ENCODE measurements around the gene SP140.

Gene SP140

DNA sequence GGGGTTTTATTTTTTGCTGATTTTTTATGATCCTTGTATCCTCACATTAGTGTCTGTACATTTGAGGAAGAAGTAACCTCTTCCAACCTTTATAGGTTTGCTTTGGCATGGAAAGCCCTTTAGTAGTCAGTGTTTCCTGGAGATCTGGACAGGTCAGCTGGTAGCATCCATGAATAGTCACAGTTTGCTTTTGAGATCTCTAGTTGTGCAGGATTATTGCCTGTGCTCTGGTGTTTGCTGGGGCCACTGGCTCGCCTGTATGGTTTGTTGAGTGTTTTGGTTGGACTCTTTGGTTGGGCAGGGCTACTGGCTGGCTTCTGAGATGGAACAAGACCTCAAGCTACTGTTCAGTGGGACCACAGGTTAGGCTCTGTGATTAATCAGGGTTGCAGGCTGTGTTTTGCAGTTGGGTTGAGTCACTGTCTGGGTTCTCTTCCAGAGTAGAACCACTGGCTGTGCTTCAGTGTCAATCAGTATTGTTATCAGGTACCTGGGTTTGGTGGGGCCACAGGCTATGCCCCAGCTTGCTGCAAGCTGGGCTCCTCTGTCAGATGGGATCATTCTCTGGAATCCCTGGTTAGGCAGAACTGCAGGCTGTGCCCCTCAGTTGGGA, 121.5 kb downstream of the SP140 start:
- no peak overlapping the region for H3K27ac ChIP-seq (ENCODE audit: low read depth, low read length)
- no peak overlapping the region for H3K9ac ChIP-seq (ENCODE audit: low read length)
- no peaks in the 10 kb centered on the region for H3K27me3 ChIP-seq (ENCODE audit: control insufficient read depth, insufficient read depth, low read length)
- no peaks in the 10 kb centered on the region for H3K4me1 ChIP-seq (ENCODE audit: control insufficient read depth, insufficient read depth, low read length)
- peaks cover 17% of the 10 kb centered on the region for H3K9me3 ChIP-seq (ENCODE audit: control insufficient read depth, insufficient read depth, low read depth, low read length)
- H3K4me3 ChIP-seq (ENCODE audit: low read depth, low read length), result no peak overlapping the region
- no peaks in the 10 kb centered on the region for H3K36me3 ChIP-seq (ENCODE audit: control insufficient read depth, insufficient read depth, low read length)

DNA sequence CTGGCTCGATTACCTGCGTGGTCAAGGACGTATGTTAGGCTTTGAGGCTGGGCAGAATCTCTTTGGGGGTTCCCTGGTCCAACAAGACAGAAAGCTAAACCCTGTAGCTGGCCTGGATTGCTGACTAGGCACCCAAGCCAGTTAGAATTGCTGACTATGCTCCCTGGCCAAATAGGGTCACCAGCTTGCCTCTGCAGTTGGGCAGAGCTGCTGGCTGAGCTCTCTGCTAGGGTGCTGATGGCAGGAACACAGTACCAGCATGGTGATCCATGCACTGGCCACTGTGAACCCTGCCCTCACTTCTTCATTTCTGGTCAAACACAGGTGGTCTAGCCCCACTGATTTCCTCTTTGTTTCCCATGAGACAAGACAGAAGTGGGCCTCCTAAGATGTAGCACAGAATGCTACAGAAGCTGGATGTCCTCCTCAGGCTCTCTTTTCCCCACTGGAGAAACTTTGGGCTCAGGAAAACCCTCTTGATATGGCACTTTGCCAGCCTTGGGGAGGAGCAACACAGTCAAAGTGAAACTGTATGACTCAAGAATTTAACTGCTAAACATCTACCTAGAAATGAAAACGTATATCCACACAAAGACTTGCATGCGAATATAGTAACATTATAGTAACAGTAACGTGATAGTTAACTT, 122.2 kb downstream of the SP140 start:
- Histone ChIP-seq H3K36me3 (ENCODE audit: control insufficient read depth, insufficient read depth, low read length) (no peaks in the 10 kb centered on the region), H3K27me3 (ENCODE audit: control insufficient read depth, insufficient read depth, low read length) (no peaks in the 10 kb centered on the region), H3K9me3 (ENCODE audit: control insufficient read depth, insufficient read depth, low read depth, low read length) (peaks cover 17% of the 10 kb centered on the region), H3K4me3 (ENCODE audit: low read depth, low read length) (no peak overlapping the region), H3K9ac (ENCODE audit: low read length) (no peak overlapping the region), H3K27ac (ENCODE audit: low read depth, low read length) (no peak overlapping the region), H3K4me1 (ENCODE audit: control insufficient read depth, insufficient read depth, low read length) (no peaks in the 10 kb centered on the region)

DNA sequence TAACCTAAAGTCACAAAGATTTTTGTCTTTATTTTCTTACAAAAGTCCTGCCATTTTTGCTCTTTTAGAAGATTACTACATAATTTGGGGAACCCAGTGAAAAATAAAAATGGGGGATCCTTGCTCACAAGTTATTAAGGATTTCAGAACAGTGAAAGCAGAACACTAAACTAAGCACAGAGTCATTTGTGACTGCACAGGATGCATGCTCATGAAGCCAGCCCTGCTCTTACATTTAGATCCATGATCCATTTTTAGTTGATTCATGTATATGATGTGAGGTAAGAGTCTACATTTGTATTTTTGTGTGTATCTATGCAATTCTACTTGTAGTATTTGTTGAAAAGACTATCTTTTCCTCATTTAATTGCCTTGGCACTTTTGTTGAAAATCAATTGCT, 123.3 kb downstream of the SP140 start:
- no peak overlapping the region for H3K4me3 ChIP-seq (ENCODE audit: low read depth, low read length)
- no peaks in the 10 kb centered on the region for H3K27me3 ChIP-seq (ENCODE audit: control insufficient read depth, insufficient read depth, low read length)
- no peaks in the 10 kb centered on the region for H3K36me3 ChIP-seq (ENCODE audit: control insufficient read depth, insufficient read depth, low read length)
- H3K9me3 ChIP-seq (ENCODE audit: control insufficient read depth, insufficient read depth, low read depth, low read length), result peaks cover 10% of the 10 kb centered on the region; the same call in 1 of the 2 replicates
- H3K4me1 ChIP-seq (ENCODE audit: control insufficient read depth, insufficient read depth, low read length), result no peaks in the 10 kb centered on the region
- no peak overlapping the region for H3K9ac ChIP-seq (ENCODE audit: low read length)
- H3K27ac ChIP-seq (ENCODE audit: low read depth, low read length), result no peak overlapping the region

DNA sequence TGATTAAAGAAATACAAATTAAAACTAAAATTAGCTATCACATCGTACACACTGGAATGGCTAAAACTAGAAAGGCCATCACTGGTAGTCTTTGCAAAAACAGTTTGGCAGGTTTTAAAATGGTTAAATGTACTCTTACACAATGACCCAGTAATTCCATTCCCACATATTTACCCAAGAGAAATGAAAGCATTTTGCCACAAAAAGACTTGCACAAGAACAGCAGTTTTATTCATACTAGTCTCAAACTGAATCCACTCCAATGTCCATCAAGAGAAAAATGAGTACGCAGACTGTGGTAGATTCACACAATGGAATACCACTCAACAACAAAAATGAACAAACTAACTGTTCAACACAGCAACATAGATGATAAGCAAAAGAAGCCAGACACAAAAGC, 130.5 kb downstream of the SP140 start:
- Histone ChIP-seq H3K27ac (ENCODE audit: low read depth, low read length) (no peak overlapping the region), H3K27me3 (ENCODE audit: control insufficient read depth, insufficient read depth, low read length) (no peaks in the 10 kb centered on the region), H3K4me3 (ENCODE audit: low read depth, low read length) (no peak overlapping the region), H3K9ac (ENCODE audit: low read length) (no peak overlapping the region), H3K36me3 (ENCODE audit: control insufficient read depth, insufficient read depth, low read length) (no peaks in the 10 kb centered on the region), H3K4me1 (ENCODE audit: control insufficient read depth, insufficient read depth, low read length) (no peaks in the 10 kb centered on the region), H3K9me3 (ENCODE audit: control insufficient read depth, insufficient read depth, low read depth, low read length) (0 out of 2 replicates have a peak, but pooled peaks cover 2% of the 10 kb centered on the region)

DNA sequence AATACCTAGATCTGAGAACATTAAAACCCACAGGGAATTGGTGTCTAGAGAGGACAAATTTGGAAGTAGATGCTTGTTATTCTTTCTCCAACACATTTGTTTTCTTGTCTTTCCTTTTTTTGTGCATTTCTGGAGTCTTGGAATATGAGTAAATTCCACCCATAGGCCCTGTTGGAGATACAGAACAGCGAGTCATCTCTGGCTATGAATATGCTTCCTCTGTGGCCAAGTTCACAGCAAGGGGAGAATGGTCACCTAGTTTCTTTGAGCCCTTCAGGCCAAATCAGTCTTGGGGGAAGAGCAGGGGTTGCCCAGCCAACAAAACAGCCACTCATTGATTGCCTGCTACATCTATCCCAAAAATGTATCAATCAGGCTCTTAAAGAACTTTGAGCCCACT, 132.8 kb downstream of the SP140 start:
- Histone ChIP-seq H3K27ac (ENCODE audit: low read depth, low read length) (no peak overlapping the region), H3K27me3 (ENCODE audit: control insufficient read depth, insufficient read depth, low read length) (no peaks in the 10 kb centered on the region), H3K4me3 (ENCODE audit: low read depth, low read length) (no peak overlapping the region), H3K9me3 (ENCODE audit: control insufficient read depth, insufficient read depth, low read depth, low read length) (0 out of 2 replicates have a peak, but pooled peaks cover 2% of the 10 kb centered on the region), H3K9ac (ENCODE audit: low read length) (no peak overlapping the region), H3K4me1 (ENCODE audit: control insufficient read depth, insufficient read depth, low read length) (no peaks in the 10 kb centered on the region), H3K36me3 (ENCODE audit: control insufficient read depth, insufficient read depth, low read length) (no peaks in the 10 kb centered on the region)

DNA sequence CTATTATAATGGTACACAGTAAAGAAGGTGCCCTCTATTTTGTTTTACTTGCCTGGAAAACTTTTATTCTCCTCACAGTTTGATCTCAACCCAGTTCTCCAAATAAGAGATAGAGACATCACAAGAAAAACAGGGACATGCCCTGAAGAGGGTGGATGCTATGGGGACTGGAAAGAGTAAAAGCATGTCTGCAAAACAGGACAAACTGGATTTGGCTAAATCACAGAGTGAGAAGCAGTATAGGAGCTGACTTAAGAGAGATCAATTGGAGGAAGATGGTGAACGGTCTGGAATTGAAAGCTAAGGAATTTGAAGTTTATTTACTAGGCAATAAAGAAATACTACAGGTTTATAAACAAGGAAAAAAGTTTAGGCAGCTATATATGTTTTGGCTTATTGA, 134.5 kb downstream of the SP140 start:
- Histone ChIP-seq H3K4me3 (ENCODE audit: low read depth, low read length) (no peak overlapping the region), H3K27me3 (ENCODE audit: control insufficient read depth, insufficient read depth, low read length) (no peaks in the 10 kb centered on the region), H3K9ac (ENCODE audit: low read length) (no peak overlapping the region), H3K4me1 (ENCODE audit: control insufficient read depth, insufficient read depth, low read length) (no peaks in the 10 kb centered on the region), H3K9me3 (ENCODE audit: control insufficient read depth, insufficient read depth, low read depth, low read length) (0 out of 2 replicates have a peak, but pooled peaks cover 2% of the 10 kb centered on the region), H3K36me3 (ENCODE audit: control insufficient read depth, insufficient read depth, low read length) (no peaks in the 10 kb centered on the region), H3K27ac (ENCODE audit: low read depth, low read length) (no peak overlapping the region)

DNA sequence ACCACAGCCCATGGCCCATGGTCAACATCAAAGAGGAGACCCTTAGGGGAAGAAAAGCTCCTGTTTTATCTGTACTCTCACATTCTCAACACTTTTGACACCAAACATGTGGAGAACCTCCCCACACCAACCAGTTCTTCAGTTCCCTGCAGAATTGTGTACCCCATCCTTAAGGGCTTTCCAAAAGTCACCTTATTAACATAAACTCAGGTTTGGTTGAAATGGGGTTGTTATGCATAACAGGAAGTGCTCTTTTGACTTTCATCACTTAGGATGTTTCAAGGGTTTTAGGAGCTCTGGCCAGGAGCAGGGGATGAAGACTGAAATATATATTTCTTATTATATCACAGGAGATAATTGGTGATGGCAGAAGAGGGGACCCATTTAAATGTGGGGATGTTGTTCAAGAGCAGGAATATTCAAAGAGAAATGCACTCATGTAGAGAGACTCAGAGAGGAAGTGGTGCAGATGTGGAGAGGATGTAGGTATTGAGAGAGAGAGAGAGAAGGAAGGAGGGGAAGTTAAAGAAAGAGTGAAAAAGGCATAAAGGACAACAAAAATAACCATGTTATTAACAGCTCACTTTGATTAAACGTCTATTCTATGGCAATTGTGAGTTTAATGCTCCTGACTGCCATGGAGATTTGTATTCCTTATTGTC, 136.6 kb downstream of the SP140 start:
- Histone ChIP-seq H3K9me3 (ENCODE audit: control insufficient read depth, insufficient read depth, low read depth, low read length) (0 out of 2 replicates have a peak, but pooled peaks cover 2% of the 10 kb centered on the region), H3K27me3 (ENCODE audit: control insufficient read depth, insufficient read depth, low read length) (no peaks in the 10 kb centered on the region), H3K4me1 (ENCODE audit: control insufficient read depth, insufficient read depth, low read length) (no peaks in the 10 kb centered on the region), H3K27ac (ENCODE audit: low read depth, low read length) (no peak overlapping the region), H3K9ac (ENCODE audit: low read length) (no peak overlapping the region), H3K36me3 (ENCODE audit: control insufficient read depth, insufficient read depth, low read length) (no peaks in the 10 kb centered on the region), H3K4me3 (ENCODE audit: low read depth, low read length) (no peak overlapping the region)

Data from HUES6 (cell line).